Upper lobe of left lung (tissue), 6 donors: Measurements from ENCODE around the gene PDE11A. TPM values are rescaled to one million over a fixed set of nuclear protein-coding genes. Genes with fewer than 3 reads are reported as not detected.

Experiments used
- ATAC-seq, 2 donors: fragments of 200-7000 bp; cut with Tn5 transposase; one replicate each; pipeline ENCODE4 v1.9.1; 2022; ENCODE audit warnings: mild to moderate bottlenecking in 2 of 2, moderate library complexity in 2 of 2; ENCODE audit not compliant: low FRiP score in 2 of 2
- DNase-seq, 2 donors: peaks; one replicate each; pipeline ENCODE4 v3.0.0-alpha.2; 2019 to 2020
- H3K27ac ChIP-seq, 4 donors: fragments of 200-600 bp; sonication (generic); one replicate each; pipeline ENCODE4 v1.5.1; 2016 to 2019
- H3K27me3 ChIP-seq, 4 donors: fragments of 200-600 bp; sonication (generic); one replicate each; pipeline ENCODE4 v1.5.1; 2017 to 2019
- H3K36me3 ChIP-seq, 4 donors: fragments of 200-600 bp; sonication (generic); one replicate each; pipeline ENCODE4 v1.5.1; 2016 to 2019
- H3K4me1 ChIP-seq, 4 donors: fragments of 200-600 bp; sonication (generic); one replicate each; pipeline ENCODE4 v1.5.1; 2018 to 2019
- H3K4me3 ChIP-seq, 4 donors: fragments of 200-600 bp; sonication (generic); one replicate each; pipeline ENCODE4 v1.5.1; 2017 to 2019; ENCODE audit warnings: mild to moderate bottlenecking in 2 of 4, moderate library complexity in 1 of 4
- H3K9me3 ChIP-seq, 4 donors: fragments of 200-600 bp; sonication (generic); one replicate each; pipeline ENCODE4 v1.5.1; 2018 to 2019
- EP300 ChIP-seq, 4 donors: sonication (generic); formaldehyde crosslinking; IDR thresholded peaks; one replicate each; pipeline ENCODE4 v1.5.1; 2017; ENCODE audit warnings: antibody characterized with exemption in 4 of 4, control low read depth in 2 of 4
- POLR2A ChIP-seq, 4 donors: fragments of 450-650 bp; IDR thresholded peaks; one replicate each; pipeline ENCODE4 v1.5.1; 2016 to 2017; ENCODE audit warnings: antibody characterized with exemption in 4 of 4, mild to moderate bottlenecking in 2 of 4
- POLR2AphosphoS5 ChIP-seq, 2 donors: sonication (generic); formaldehyde crosslinking; IDR thresholded peaks; one replicate each; pipeline ENCODE4 v1.5.1; 2017; ENCODE audit warnings: antibody characterized with exemption in 2 of 2
- WGBS, 2 donors: methylation state at CpG; one replicate each; pipeline ENCODE4 v1.1.5; 2017 to 2018; 5-methylcytosine and 5-hydroxymethylcytosine counted together
- total RNA-seq, 6 donors: library from RNA; depleted of rRNA in 4 of 6; stranded (reverse); fragments of >200 nt in 4 of 6; gene quantifications; one replicate each; pipeline versions ENCODE4 v1.1.0 to v1.2.1, GENCODE V29; 2016 to 2021
- TF ChIP-seq, protein P1 (sequence below), 6 experiments: fragments of 450-650 bp in 4 of 6; fragments of 200-600 bp in 2 of 6; sonication (generic) in 2 of 6; IDR thresholded peaks; one replicate each; pipeline ENCODE4 v1.5.1; 2016 to 2019; ENCODE audit warnings: antibody characterized with exemption in 6 of 6
- donor health status: DM: no; HTN: no; CAD: no; lungs with moderate emphysema.
- donor health status: DM: no; HTN: yes; CAD: no; lungs with severe emphysema.

Gene PDE11A
- total RNA-seq, 6 donors from 2014 or later: 0.03 to 0.57 (median 0.33) TPM; not detected in 3

DNA sequence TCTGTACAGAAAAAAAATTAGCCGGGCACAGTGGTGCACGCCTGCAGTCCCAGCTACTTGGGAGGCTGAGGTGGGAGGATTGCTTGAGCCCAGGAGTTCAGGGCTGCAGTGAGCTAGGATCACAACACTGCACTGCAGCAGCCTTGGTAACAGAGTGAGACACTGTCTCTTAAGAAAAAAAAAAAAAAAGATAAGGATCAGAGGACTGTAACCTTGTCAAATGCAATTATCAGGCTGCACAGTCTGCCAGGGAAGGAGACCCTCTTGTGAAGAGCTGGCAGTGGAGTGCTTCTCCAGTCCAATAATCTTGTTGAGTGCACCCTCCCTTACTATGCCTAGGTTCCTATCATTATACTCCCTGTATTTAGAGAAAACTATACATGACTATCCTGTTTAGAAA is 330.7 kb downstream of the PDE11A start:
- DNase-seq (no peak), ATAC-seq (no peak)
- Histone ChIP-seq H3K27ac (no peak overlapping the region), H3K4me3 (no peak overlapping the region), H3K27me3 (no peaks in the 10 kb centered on the region), H3K36me3 (no peaks in the 10 kb centered on the region), H3K4me1 (no peaks in the 10 kb centered on the region), H3K9me3 (no peaks in the 10 kb centered on the region)
- 77 to 100% methylated on average over 2 of the region's 2 CpGs for WGBS, 2 donors
- TF ChIP-seq EP300 (IDR thresholded peaks at IDR 0.05) (no peak), POLR2A (IDR thresholded peaks at IDR 0.05) (no peak), POLR2AphosphoS5 (IDR thresholded peaks at IDR 0.05) (no peak)
- TF ChIP-seq, protein P1, sequence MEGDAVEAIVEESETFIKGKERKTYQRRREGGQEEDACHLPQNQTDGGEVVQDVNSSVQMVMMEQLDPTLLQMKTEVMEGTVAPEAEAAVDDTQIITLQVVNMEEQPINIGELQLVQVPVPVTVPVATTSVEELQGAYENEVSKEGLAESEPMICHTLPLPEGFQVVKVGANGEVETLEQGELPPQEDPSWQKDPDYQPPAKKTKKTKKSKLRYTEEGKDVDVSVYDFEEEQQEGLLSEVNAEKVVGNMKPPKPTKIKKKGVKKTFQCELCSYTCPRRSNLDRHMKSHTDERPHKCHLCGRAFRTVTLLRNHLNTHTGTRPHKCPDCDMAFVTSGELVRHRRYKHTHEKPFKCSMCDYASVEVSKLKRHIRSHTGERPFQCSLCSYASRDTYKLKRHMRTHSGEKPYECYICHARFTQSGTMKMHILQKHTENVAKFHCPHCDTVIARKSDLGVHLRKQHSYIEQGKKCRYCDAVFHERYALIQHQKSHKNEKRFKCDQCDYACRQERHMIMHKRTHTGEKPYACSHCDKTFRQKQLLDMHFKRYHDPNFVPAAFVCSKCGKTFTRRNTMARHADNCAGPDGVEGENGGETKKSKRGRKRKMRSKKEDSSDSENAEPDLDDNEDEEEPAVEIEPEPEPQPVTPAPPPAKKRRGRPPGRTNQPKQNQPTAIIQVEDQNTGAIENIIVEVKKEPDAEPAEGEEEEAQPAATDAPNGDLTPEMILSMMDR (IDR thresholded peaks at IDR 0.05): no peak

GRCh38 chr2:177740700-177741099 is 331.9 kb downstream of the PDE11A start:
- WGBS, 2 donors: 59 to 68% methylated on average over 1 of the region's 1 CpG
- H3K4me3 ChIP-seq: no peak overlapping the region
- H3K9me3 ChIP-seq: no peaks in the 10 kb centered on the region
- H3K4me1 ChIP-seq: no peaks in the 10 kb centered on the region
- no peaks in the 10 kb centered on the region for H3K36me3 ChIP-seq
- H3K27me3 ChIP-seq: no peaks in the 10 kb centered on the region
- DNase-seq: no peak
- TF ChIP-seq EP300 (IDR thresholded peaks at IDR 0.05) (no peak), POLR2AphosphoS5 (IDR thresholded peaks at IDR 0.05) (no peak), POLR2A (IDR thresholded peaks at IDR 0.05) (no peak)
- TF ChIP-seq, protein P1 (IDR thresholded peaks at IDR 0.05): no peak
- no peak for ATAC-seq
- no peak overlapping the region for H3K27ac ChIP-seq

- DNase-seq: no peak
- 61 to 77% methylated on average over 7 of the region's 7 CpGs for WGBS, 2 donors
- Histone ChIP-seq H3K27me3 (no peaks in the 10 kb centered on the region), H3K9me3 (no peaks in the 10 kb centered on the region), H3K4me1 (no peaks in the 10 kb centered on the region), H3K27ac (no peak overlapping the region), H3K4me3 (no peak overlapping the region), H3K36me3 (no peaks in the 10 kb centered on the region)
- TF ChIP-seq, protein P1 (IDR thresholded peaks at IDR 0.05): no peak
- TF ChIP-seq POLR2AphosphoS5 (IDR thresholded peaks at IDR 0.05) (no peak), EP300 (IDR thresholded peaks at IDR 0.05) (no peak), POLR2A (IDR thresholded peaks at IDR 0.05) (no peak)
- ATAC-seq: no peak
Observed at GRCh38 chr2:177738461-177739235, 333.9 kb downstream of the PDE11A start.

- no peak for TF ChIP-seq POLR2AphosphoS5 (IDR thresholded peaks at IDR 0.05)
- TF ChIP-seq EP300 (IDR thresholded peaks at IDR 0.05): no peak
- TF ChIP-seq, protein P1 (IDR thresholded peaks at IDR 0.05): no peak
- no peak for TF ChIP-seq POLR2A (IDR thresholded peaks at IDR 0.05)
- Histone ChIP-seq H3K36me3 (no peaks in the 10 kb centered on the region), H3K4me1 (no peaks in the 10 kb centered on the region), H3K27me3 (no peaks in the 10 kb centered on the region), H3K4me3 (no peak overlapping the region), H3K9me3 (no peaks in the 10 kb centered on the region), H3K27ac (no peak overlapping the region)
- WGBS, 2 donors: 87 to 89% methylated on average over 4 to 6 of the region's 6 CpGs
- no peak for DNase-seq
- no peak for ATAC-seq
Observed at GRCh38 chr2:177735318-177735803, 337.2 kb downstream of the PDE11A start.
